OCI-LY1 (cell line): Measurements from ENCODE around the gene NETO1.

Source experiments
- H2AFZ ChIP-seq: fragments of 200-600 bp; sonication (generic), shearing (Covaris generic); 2 replicates; pipeline ENCODE4 v1.6.0; 2014; ENCODE audit warnings: antibody characterized with exemption, mild to moderate bottlenecking, low read length
- H3F3A ChIP-seq: fragments of 200-600 bp; sonication (generic), shearing (Covaris generic); 2 replicates; pipeline ENCODE4 v1.6.0; 2014; ENCODE audit warnings: mild to moderate bottlenecking, antibody characterized with exemption, low read length, moderate library complexity; ENCODE audit not compliant: insufficient read depth
- H3K27ac ChIP-seq: fragments of 200-600 bp; sonication (generic); 2 replicates; pipeline ENCODE4 v1.5.1; 2014; ENCODE audit warnings: low read length, mixed run types, mild to moderate bottlenecking, low read depth; ENCODE audit not compliant: poor library complexity, severe bottlenecking
- H3K27me3 ChIP-seq: fragments of 200-600 bp; sonication (generic); 2 replicates; pipeline ENCODE4 v1.6.0; 2014; ENCODE audit warnings: antibody characterized with exemption, mild to moderate bottlenecking, low read length, moderate library complexity; ENCODE audit not compliant: insufficient read depth
- H3K36me3 ChIP-seq: fragments of 200-600 bp; sonication (generic); 2 replicates; pipeline ENCODE4 v1.6.1; 2014; ENCODE audit warnings: mild to moderate bottlenecking, antibody characterized with exemption, low read length, moderate library complexity, mixed read lengths; ENCODE audit not compliant: insufficient read depth
- H3K4me1 ChIP-seq: fragments of 200-600 bp; sonication (generic); 2 replicates; pipeline ENCODE4 v1.5.1; 2014; ENCODE audit warnings: mild to moderate bottlenecking, low read length, moderate library complexity; ENCODE audit not compliant: insufficient read depth, severe bottlenecking
- H3K4me2 ChIP-seq: fragments of 200-600 bp; sonication (generic), shearing (Covaris generic); 2 replicates; pipeline ENCODE4 v1.6.1; 2014; ENCODE audit warnings: low read length
- H3K4me3 ChIP-seq: fragments of 200-600 bp; sonication (generic); 2 replicates; pipeline ENCODE4 v1.5.1; 2014; ENCODE audit warnings: low read length, low read depth, mild to moderate bottlenecking, mixed read lengths; ENCODE audit not compliant: poor library complexity, severe bottlenecking
- H3K79me2 ChIP-seq: fragments of 200-600 bp; shearing (Covaris generic); 2 replicates; pipeline ENCODE4 v1.6.1; 2016; ENCODE audit warnings: mixed run types, low read length, mixed read lengths; ENCODE audit not compliant: insufficient read depth
- H3K9ac ChIP-seq: fragments of 200-600 bp; sonication (generic), shearing (Covaris generic); 2 replicates; pipeline ENCODE4 v1.6.1; 2014; ENCODE audit warnings: mild to moderate bottlenecking, low read length, mixed read lengths
- H3K9me2 ChIP-seq: fragments of 200-600 bp; sonication (generic), shearing (Covaris generic); 2 replicates; pipeline ENCODE4 v1.6.1; 2014; ENCODE audit warnings: low read depth, mild to moderate bottlenecking, low read length, mixed read lengths
- H3K9me3 ChIP-seq: fragments of 200-600 bp; shearing (Covaris generic); 2 replicates; pipeline ENCODE4 v1.6.1; 2014; ENCODE audit warnings: low read length, mixed read lengths
- H4K20me1 ChIP-seq: fragments of 200-600 bp; sonication (generic), shearing (Covaris generic); 2 replicates; pipeline ENCODE4 v1.6.0; 2016; ENCODE audit warnings: mild to moderate bottlenecking, low read length; ENCODE audit not compliant: insufficient read depth
- EZH2 ChIP-seq: fragments of 200-600 bp; sonication (generic), shearing (Covaris generic); IDR thresholded peaks from 2 replicates; pipeline ENCODE4 v1.8.0; 2017; ENCODE audit warnings: borderline replicate concordance, mixed run types, mild to moderate bottlenecking, antibody characterized with exemption, low read length, moderate library complexity, mixed read lengths
- TF ChIP-seq, protein P1 (sequence below): fragments of 200-600 bp; sonication (generic), shearing (Covaris generic); IDR thresholded peaks from 2 replicates; pipeline ENCODE4 v1.5.1; 2017; ENCODE audit warnings: mild to moderate bottlenecking, antibody characterized with exemption, low read length, moderate library complexity, mixed read lengths

NETO1 gene

DNA sequence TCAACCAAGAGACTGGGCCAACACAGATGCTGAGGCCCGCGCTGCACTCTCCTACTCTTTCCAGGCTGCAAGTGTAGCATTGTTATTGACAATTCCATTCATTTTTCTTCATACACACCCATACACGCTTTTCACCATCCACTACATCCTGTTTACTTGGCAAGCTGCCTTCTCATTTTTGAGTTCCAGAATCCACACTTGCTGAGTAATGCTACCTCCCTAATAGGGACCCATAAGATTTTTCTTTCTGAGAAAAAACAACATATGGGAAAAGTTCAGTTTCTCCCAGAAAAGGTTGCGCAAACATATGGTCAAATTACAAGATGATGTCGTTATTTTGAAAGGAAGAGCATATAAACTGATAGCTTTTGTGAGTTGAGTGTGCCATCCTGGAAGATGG, 3.3 kb upstream of the NETO1 start:
- Histone ChIP-seq H3K9ac (no peak overlapping the region), H3K9me3 (no peaks in the 10 kb centered on the region), H3F3A (no peaks in the 10 kb centered on the region), H3K79me2 (no peaks in the 10 kb centered on the region), H3K36me3 (no peaks in the 10 kb centered on the region), H3K27me3 (no peaks in the 10 kb centered on the region), H4K20me1 (no peaks in the 10 kb centered on the region), H3K4me2 (no peak overlapping the region), H3K9me2 (no peaks in the 10 kb centered on the region), H3K4me1 (no peaks in the 10 kb centered on the region), H3K27ac (no peak overlapping the region), H3K4me3 (no peak overlapping the region), H2AFZ (no peak overlapping the region)
- TF ChIP-seq EZH2 = no peak
- TF ChIP-seq, protein P1, sequence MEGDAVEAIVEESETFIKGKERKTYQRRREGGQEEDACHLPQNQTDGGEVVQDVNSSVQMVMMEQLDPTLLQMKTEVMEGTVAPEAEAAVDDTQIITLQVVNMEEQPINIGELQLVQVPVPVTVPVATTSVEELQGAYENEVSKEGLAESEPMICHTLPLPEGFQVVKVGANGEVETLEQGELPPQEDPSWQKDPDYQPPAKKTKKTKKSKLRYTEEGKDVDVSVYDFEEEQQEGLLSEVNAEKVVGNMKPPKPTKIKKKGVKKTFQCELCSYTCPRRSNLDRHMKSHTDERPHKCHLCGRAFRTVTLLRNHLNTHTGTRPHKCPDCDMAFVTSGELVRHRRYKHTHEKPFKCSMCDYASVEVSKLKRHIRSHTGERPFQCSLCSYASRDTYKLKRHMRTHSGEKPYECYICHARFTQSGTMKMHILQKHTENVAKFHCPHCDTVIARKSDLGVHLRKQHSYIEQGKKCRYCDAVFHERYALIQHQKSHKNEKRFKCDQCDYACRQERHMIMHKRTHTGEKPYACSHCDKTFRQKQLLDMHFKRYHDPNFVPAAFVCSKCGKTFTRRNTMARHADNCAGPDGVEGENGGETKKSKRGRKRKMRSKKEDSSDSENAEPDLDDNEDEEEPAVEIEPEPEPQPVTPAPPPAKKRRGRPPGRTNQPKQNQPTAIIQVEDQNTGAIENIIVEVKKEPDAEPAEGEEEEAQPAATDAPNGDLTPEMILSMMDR = no peak

DNA sequence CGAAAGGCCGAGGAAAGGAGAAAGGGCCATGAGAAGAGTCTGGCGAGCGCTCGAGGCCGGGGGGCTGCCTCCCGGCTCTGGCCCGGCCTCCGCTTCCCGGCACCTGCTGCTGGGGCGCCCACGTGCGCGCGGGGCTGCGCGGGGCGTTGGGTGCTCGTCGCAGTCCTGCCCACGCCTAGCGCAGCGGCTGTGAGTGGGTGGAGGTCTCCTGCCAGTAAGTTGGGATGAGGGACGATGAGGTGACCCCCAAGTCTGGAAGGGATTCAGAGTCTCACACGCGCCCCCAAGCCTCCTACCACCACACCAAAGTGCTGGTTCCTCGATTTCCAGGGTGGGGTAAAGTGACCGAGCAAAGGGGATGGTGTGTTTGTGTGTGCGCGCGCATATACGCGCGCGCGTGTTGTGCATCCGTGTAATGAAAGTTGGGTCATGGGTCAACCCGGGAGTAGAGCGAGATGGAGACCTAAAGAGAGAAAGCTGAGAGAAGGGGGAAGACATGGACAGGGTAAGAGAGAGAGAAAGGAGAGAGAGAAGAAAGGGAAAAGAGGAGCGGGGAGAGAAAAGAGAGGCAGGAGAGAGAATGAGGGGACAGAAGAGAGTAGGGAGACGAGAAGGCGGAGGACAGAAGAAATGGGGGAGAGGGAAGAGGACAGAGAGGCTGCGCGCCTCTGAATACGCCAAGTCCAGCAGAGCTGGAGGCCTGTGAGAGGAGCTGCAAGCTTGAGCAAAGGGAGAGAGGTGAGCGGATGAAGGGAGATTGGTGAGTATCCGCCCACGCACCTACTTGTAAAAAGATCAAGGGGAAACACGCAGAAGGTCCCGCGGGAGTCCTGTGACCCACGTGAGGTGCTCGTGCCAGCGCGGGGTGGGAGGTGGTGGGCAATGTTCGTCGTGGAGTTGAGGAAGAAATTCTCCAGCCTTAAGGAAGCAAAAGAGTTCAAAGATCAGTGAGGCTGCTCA, 1.7 kb upstream of the NETO1 start:
- H3K4me3 ChIP-seq = no peak overlapping the region
- H3K36me3 ChIP-seq = no peaks in the 10 kb centered on the region
- H3K27ac ChIP-seq = no peak overlapping the region
- no peaks in the 10 kb centered on the region for H3F3A ChIP-seq
- no peak for TF ChIP-seq EZH2
- TF ChIP-seq, protein P1 = no peak
- no peaks in the 10 kb centered on the region for H3K4me1 ChIP-seq
- no peaks in the 10 kb centered on the region for H3K79me2 ChIP-seq
- no peak overlapping the region for H3K4me2 ChIP-seq
- H3K9me2 ChIP-seq = no peaks in the 10 kb centered on the region
- H3K9ac ChIP-seq = no peak overlapping the region
- no peaks in the 10 kb centered on the region for H3K27me3 ChIP-seq
- no peaks in the 10 kb centered on the region for H3K9me3 ChIP-seq
- H2AFZ ChIP-seq = no peak overlapping the region
- no peaks in the 10 kb centered on the region for H4K20me1 ChIP-seq

DNA sequence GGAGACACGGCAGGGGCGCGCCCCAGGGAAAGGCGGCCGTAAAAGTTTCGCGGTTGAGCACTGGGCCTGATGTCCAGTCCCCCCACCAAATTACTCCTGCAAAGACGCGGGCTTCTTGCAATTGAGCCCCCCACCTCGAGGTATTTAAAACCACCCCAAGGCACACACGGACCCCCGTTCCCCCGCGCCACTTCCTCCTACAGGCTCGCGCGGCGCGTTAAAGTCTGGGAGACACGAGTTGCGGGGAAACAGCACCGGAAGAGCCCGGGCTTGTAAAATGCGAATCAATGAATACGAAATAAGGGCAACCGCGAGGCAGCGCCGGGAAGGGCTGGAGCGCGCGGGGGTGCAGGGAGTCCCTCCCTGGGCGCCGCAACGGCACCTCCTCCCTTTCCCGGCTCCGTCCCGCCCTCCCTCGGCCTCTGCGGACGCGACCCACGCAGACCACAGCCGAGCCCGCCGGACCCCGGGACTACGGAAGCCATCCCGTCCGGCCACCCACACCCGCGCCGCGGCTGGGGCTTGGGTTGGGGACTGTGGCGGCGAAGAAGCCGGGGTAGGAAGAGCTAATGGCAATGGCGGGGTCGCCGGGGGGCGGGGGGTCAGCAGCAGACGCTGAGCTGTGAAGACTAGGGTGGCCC, 918 bp upstream of the NETO1 start:
- TF ChIP-seq EZH2 = no peak
- TF ChIP-seq, protein P1 = no peak
- Histone ChIP-seq H3K9ac (no peak overlapping the region), H4K20me1 (no peaks in the 10 kb centered on the region), H3K4me1 (no peaks in the 10 kb centered on the region), H3K27me3 (no peaks in the 10 kb centered on the region), H3K9me2 (no peaks in the 10 kb centered on the region), H3K36me3 (no peaks in the 10 kb centered on the region), H3K4me2 (no peak overlapping the region), H3K4me3 (no peak overlapping the region), H3K9me3 (no peaks in the 10 kb centered on the region), H3F3A (no peaks in the 10 kb centered on the region), H2AFZ (no peak overlapping the region), H3K27ac (no peak overlapping the region), H3K79me2 (no peaks in the 10 kb centered on the region)
